Parathyroid adenoma (tissue), 2 donors: Measurements from ENCODE around the gene NSG1.

Source experiments
- H2AFZ ChIP-seq: fragments of 300-600 bp; sonication (generic); one replicate; pipeline ENCODE4 v1.7.0; 2017; ENCODE audit warnings: antibody characterized with exemption, mild to moderate bottlenecking
- H3K27ac ChIP-seq: fragments of 300-600 bp; sonication (generic); one replicate; pipeline ENCODE4 v1.7.0; 2017
- H3K27me3 ChIP-seq: fragments of 300-600 bp; sonication (generic); one replicate; pipeline ENCODE4 v1.7.0; 2017; ENCODE audit warnings: low read length; ENCODE audit not compliant: control insufficient read depth, insufficient read depth
- H3K36me3 ChIP-seq: fragments of 300-600 bp; sonication (generic); one replicate; pipeline ENCODE4 v1.7.0; 2017; ENCODE audit warnings: low read length; ENCODE audit not compliant: control insufficient read depth, insufficient read depth
- H3K4me1 ChIP-seq: fragments of 300-600 bp; sonication (generic); one replicate; pipeline ENCODE4 v1.7.0; 2017; ENCODE audit warnings: control low read depth
- H3K4me2 ChIP-seq: fragments of 300-600 bp; sonication (generic); one replicate; pipeline ENCODE4 v1.7.0; 2017; ENCODE audit warnings: low read length
- H3K4me3 ChIP-seq: fragments of 300-600 bp; sonication (generic); one replicate; pipeline ENCODE4 v1.7.0; 2017; ENCODE audit warnings: low read depth, low read length
- H3K79me2 ChIP-seq: fragments of 300-600 bp; sonication (generic); one replicate; pipeline ENCODE4 v1.7.0; 2017; ENCODE audit warnings: control low read depth
- H3K9ac ChIP-seq: fragments of 300-600 bp; sonication (generic); one replicate; pipeline ENCODE4 v1.7.0; 2017; ENCODE audit warnings: mild to moderate bottlenecking
- H3K9me3 ChIP-seq: fragments of 300-600 bp; sonication (generic); one replicate; pipeline ENCODE4 v1.7.0; 2017; ENCODE audit warnings: low read length; ENCODE audit not compliant: control insufficient read depth
- TF ChIP-seq, protein P1 (sequence below): fragments of 300-600 bp; sonication (generic); IDR thresholded peaks from one replicate; pipeline ENCODE4 v1.7.0; 2017; ENCODE audit warnings: antibody characterized with exemption, mild to moderate bottlenecking
- donor health status: primary hyperparathyroidism.

Gene NSG1

DNA sequence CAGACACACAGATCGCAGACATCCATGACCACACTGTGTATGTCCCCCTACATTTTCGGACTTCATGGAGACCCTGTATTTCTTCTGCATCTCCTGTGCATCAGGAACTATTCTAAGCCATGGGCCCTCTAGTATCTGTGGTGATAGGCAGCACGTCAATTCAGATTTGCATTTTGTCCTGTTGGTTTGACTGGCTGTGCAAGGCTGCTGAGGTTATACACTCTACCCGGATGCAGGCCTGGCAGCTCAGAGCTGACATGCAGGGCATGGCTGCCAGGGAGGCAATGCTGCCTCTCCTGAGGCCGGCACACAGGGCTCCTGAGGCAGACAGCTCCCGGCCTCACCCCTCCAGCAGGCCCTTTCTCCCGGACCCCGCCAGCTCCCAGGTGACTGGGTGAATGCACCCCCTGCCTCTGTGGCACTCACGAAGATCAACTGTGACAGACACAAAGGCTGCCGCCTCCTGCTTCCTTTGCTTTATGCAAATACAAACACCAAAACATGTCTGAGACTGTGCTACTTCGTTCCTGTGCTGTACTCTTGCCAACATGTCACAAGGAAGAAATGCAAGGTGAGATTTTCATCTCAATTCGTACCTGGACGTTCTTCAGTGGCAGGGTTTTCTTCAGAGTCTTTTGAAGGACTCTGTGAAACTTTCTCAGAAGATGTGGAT lies 51.0 kb downstream of the NSG1 start:
- Histone ChIP-seq H3K79me2 (no peaks in the 10 kb centered on the region), H3K27me3 (no peaks in the 10 kb centered on the region), H3K4me3 (no peak overlapping the region), H3K4me2 (no peak overlapping the region), H3K36me3 (no peaks in the 10 kb centered on the region), H3K4me1 (no peaks in the 10 kb centered on the region), H2AFZ (no peak overlapping the region), H3K27ac (no peak overlapping the region), H3K9me3 (no peaks in the 10 kb centered on the region), H3K9ac (no peak overlapping the region)
- TF ChIP-seq, protein P1, sequence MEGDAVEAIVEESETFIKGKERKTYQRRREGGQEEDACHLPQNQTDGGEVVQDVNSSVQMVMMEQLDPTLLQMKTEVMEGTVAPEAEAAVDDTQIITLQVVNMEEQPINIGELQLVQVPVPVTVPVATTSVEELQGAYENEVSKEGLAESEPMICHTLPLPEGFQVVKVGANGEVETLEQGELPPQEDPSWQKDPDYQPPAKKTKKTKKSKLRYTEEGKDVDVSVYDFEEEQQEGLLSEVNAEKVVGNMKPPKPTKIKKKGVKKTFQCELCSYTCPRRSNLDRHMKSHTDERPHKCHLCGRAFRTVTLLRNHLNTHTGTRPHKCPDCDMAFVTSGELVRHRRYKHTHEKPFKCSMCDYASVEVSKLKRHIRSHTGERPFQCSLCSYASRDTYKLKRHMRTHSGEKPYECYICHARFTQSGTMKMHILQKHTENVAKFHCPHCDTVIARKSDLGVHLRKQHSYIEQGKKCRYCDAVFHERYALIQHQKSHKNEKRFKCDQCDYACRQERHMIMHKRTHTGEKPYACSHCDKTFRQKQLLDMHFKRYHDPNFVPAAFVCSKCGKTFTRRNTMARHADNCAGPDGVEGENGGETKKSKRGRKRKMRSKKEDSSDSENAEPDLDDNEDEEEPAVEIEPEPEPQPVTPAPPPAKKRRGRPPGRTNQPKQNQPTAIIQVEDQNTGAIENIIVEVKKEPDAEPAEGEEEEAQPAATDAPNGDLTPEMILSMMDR = no peak

DNA sequence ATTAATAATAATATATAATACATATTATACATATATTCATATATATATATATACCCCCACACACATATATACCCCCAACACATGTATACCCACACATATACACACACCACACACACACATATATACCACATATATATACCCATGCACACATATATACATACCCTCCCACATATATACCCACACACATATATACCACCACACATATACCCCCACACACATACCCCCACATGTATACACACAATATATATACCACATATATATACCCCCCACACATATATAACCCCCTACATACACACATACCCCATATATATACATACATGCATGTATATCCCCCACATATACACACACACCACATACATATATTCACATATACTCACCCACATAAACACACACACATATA lies 52.0 kb downstream of the NSG1 start:
- H3K27me3 ChIP-seq = no peaks in the 10 kb centered on the region
- H3K36me3 ChIP-seq = no peaks in the 10 kb centered on the region
- H3K9ac ChIP-seq = no peak overlapping the region
- no peaks in the 10 kb centered on the region for H3K9me3 ChIP-seq
- H3K27ac ChIP-seq = no peak overlapping the region
- H3K79me2 ChIP-seq = no peaks in the 10 kb centered on the region
- no peak overlapping the region for H3K4me3 ChIP-seq
- no peak overlapping the region for H2AFZ ChIP-seq
- TF ChIP-seq, protein P1 = no peak
- H3K4me1 ChIP-seq = no peaks in the 10 kb centered on the region
- no peak overlapping the region for H3K4me2 ChIP-seq

DNA sequence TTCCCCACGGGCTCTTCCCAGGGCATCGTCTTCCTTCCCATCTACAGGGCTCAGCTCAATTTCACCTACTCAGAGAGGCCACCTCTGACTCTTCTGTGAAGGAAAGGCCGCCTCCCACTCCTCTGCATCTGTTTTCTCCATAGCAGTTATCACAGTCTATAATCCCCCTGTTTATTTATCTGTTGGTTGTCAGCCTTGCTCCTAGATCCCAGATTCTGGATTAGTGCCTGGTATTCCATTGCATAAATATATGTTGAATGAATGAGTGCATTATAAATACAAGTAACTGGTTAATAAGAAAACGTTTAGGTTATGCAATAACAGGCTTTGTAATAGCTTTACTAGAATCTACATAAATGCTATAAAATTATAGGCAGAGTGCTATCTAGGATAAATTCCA lies 52.9 kb downstream of the NSG1 start:
- no peak overlapping the region for H2AFZ ChIP-seq

DNA sequence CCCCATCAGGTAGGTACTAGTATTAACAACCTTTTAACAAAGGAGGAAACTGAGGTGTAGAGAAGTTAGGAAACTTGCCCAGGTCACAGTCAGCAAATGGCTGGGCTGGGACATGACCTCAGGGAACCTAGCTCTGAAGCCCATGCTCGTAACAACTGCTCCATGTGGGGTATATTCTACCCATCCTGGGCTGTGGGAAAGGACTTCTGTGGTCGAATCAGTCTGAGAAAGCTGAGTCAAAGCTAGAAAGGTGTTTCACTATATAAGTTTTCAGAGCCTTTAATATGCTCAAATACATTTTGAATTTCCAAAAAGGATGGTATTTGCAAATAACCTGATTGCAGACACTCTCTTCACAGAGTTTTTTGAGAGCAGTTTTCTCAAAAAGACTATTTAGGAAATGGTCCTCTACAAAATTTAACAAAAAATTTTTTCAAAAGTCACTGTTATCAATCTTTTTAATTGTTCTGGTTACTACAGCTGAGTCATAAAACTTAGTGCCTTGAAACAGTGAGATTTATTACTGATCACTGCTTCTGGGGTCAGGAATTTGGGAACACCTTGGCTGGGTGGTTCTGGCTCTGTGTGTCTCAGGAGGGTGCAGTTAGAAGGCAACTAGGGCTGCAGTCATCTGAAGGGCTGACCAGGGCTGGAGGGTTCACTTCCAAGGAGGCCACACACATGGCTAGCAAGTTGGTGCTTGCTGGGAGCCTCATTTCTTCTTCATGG lies 53.6 kb downstream of the NSG1 start:
- Histone ChIP-seq H2AFZ (no peak overlapping the region), H3K27me3 (no peaks in the 10 kb centered on the region), H3K4me1 (no peaks in the 10 kb centered on the region), H3K79me2 (no peaks in the 10 kb centered on the region), H3K4me2 (no peak overlapping the region), H3K9ac (no peak overlapping the region), H3K4me3 (no peak overlapping the region), H3K27ac (no peak overlapping the region), H3K9me3 (no peaks in the 10 kb centered on the region), H3K36me3 (no peaks in the 10 kb centered on the region)
- TF ChIP-seq, protein P1 = no peak

More for the DNA sequence above, 52.9 kb downstream of the NSG1 start:
- Histone ChIP-seq H3K9ac (no peak overlapping the region), H3K36me3 (no peaks in the 10 kb centered on the region), H3K4me1 (no peaks in the 10 kb centered on the region), H3K4me3 (no peak overlapping the region), H3K4me2 (no peak overlapping the region), H3K79me2 (no peaks in the 10 kb centered on the region), H3K27me3 (no peaks in the 10 kb centered on the region), H3K27ac (no peak overlapping the region), H3K9me3 (no peaks in the 10 kb centered on the region)
- TF ChIP-seq, protein P1 = no peak
